SK-N-SH treated with all-trans-retinoic acid at 6 μM for 48 hours (cell line): Measurements from ENCODE around the gene KIAA0408.

Experiments
- ARNTL ChIP-seq: fragments of 450-650 bp; formaldehyde crosslinking; IDR thresholded peaks from 2 replicates; pipeline ENCODE4 v1.5.0; 2020; ENCODE audit warnings: low read depth, mild to moderate bottlenecking, moderate library complexity, borderline replicate concordance
- OSR1 ChIP-seq: fragments of 250-450 bp; sonication (Bioruptor Pico); IDR thresholded peaks from 2 replicates; pipeline ENCODE4 v1.8.0; 2022; ENCODE audit warnings: moderate library complexity, mild to moderate bottlenecking, inconsistent platforms
- ZC3H10 ChIP-seq: fragments of 250-450 bp; sonication (Bioruptor Pico); IDR thresholded peaks from 2 replicates; pipeline ENCODE4 v1.5.1; 2021; ENCODE audit warnings: mild to moderate bottlenecking, moderate library complexity
- ZFP30 ChIP-seq: fragments of 450-650 bp; formaldehyde crosslinking; IDR thresholded peaks from 2 replicates; pipeline ENCODE4 v1.5.0; 2022; ENCODE audit warnings: mild to moderate bottlenecking, moderate library complexity
- TF ChIP-seq, protein P1 (sequence below): fragments of 250-450 bp; sonication (Bioruptor Pico); IDR thresholded peaks from 2 replicates; pipeline ENCODE4 v1.5.0; 2020; ENCODE audit warnings: mild to moderate bottlenecking, moderate library complexity
- TF ChIP-seq, protein P2 (sequence below): fragments of 250-450 bp; sonication (Bioruptor Pico); IDR thresholded peaks from 2 replicates; pipeline ENCODE4 v1.8.0; 2020; ENCODE audit warnings: mild to moderate bottlenecking, moderate library complexity, borderline replicate concordance

DNA sequence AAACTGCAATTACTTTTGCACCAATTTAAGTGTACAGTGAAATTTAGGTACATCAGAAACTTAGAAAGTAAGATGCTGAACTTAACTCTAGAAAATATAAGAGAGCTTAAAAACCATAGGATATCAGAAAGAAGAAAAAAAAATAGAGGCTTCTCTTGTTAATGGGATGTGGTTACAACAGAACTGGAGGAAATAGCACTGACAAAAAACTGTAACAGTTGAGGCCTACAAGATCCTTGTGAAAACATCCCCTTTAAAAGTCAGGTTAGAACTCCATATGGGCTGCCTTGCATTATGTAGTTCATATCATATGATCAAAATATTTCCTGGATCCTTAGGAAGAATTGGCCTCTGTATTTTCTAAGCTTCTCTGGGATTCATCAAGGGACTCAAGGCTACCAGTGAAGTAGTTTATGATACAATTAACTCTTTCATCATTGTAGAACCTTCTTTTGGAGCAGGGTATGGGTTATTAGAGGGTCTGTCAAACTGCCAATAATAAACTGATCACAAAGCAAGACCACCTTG, 35.1 kb upstream of the KIAA0408 start:
- TF ChIP-seq ZC3H10 (no peak), ZFP30 (CRISPR knock-in tag) (no peak), OSR1 (CRISPR knock-in tag) (no peak), ARNTL (CRISPR knock-in tag) (no peak)
- TF ChIP-seq, protein P1, sequence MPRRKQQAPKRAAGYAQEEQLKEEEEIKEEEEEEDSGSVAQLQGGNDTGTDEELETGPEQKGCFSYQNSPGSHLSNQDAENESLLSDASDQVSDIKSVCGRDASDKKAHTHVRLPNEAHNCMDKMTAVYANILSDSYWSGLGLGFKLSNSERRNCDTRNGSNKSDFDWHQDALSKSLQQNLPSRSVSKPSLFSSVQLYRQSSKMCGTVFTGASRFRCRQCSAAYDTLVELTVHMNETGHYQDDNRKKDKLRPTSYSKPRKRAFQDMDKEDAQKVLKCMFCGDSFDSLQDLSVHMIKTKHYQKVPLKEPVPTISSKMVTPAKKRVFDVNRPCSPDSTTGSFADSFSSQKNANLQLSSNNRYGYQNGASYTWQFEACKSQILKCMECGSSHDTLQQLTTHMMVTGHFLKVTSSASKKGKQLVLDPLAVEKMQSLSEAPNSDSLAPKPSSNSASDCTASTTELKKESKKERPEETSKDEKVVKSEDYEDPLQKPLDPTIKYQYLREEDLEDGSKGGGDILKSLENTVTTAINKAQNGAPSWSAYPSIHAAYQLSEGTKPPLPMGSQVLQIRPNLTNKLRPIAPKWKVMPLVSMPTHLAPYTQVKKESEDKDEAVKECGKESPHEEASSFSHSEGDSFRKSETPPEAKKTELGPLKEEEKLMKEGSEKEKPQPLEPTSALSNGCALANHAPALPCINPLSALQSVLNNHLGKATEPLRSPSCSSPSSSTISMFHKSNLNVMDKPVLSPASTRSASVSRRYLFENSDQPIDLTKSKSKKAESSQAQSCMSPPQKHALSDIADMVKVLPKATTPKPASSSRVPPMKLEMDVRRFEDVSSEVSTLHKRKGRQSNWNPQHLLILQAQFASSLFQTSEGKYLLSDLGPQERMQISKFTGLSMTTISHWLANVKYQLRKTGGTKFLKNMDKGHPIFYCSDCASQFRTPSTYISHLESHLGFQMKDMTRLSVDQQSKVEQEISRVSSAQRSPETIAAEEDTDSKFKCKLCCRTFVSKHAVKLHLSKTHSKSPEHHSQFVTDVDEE (CRISPR knock-in tag) = no peak
- TF ChIP-seq, protein P2, sequence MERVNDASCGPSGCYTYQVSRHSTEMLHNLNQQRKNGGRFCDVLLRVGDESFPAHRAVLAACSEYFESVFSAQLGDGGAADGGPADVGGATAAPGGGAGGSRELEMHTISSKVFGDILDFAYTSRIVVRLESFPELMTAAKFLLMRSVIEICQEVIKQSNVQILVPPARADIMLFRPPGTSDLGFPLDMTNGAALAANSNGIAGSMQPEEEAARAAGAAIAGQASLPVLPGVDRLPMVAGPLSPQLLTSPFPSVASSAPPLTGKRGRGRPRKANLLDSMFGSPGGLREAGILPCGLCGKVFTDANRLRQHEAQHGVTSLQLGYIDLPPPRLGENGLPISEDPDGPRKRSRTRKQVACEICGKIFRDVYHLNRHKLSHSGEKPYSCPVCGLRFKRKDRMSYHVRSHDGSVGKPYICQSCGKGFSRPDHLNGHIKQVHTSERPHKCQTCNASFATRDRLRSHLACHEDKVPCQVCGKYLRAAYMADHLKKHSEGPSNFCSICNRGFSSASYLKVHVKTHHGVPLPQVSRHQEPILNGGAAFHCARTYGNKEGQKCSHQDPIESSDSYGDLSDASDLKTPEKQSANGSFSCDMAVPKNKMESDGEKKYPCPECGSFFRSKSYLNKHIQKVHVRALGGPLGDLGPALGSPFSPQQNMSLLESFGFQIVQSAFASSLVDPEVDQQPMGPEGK (CRISPR knock-in tag) = no peak
